Right renal cortex interstitium (tissue), 3 donors: ENCODE data around the gene PEX7. TPM values are rescaled to one million over a fixed set of nuclear protein-coding genes. Genes with fewer than 3 reads are reported as not detected.
"Not testable (repeated sequence)": the region's sequence is repeated elsewhere in the genome, so short reads cannot be mapped to it uniquely, and the experiment has no call there.

Experiments
- DNase-seq, 3 donors: peaks; one replicate each; pipeline ENCODE4 v3.0.0-alpha.2; 2013; ENCODE audit warnings: low read depth in 3 of 3, low spot score in 2 of 3
- polyA plus RNA-seq, 3 donors: library from polyadenylated mRNA; unstranded; fragments of 120-200 nt; gene quantifications; one replicate each; pipeline ENCODE4 v1.2.1, GENCODE V29; 2013; ENCODE audit not compliant: insufficient read length in 3 of 3

PEX7 gene
- polyA plus RNA-seq, 3 donors: 13.8 to 16.7 (median 14.1) TPM

GRCh38 chr6:136890194-136890839 lies 67.9 kb downstream of the PEX7 start:
- DNase-seq: no peak

GRCh38 chr6:136890986-136891385 lies 68.6 kb downstream of the PEX7 start:
- no peak for DNase-seq

GRCh38 chr6:136893187-136893586 lies 70.8 kb downstream of the PEX7 start:
- no peak for DNase-seq

GRCh38 chr6:136895901-136896300 lies 73.5 kb downstream of the PEX7 start:
- no peak for DNase-seq

GRCh38 chr6:136897071-136897470 lies 74.7 kb downstream of the PEX7 start:
- no peak for DNase-seq

- DNase-seq: no peak
These were observed 78.9 kb downstream of the PEX7 start for GRCh38 chr6:136901212-136901784.

- DNase-seq: not testable (repeated sequence)
These were observed 82.1 kb downstream of the PEX7 start for GRCh38 chr6:136904477-136904876.

- no peak for DNase-seq
These were observed 92.6 kb downstream of the PEX7 start for GRCh38 chr6:136914947-136915346.

- no peak for DNase-seq
These were observed 96.3 kb downstream of the PEX7 start for GRCh38 chr6:136918706-136919105.

- DNase-seq: no peak
These were observed 97.8 kb downstream of the PEX7 start for GRCh38 chr6:136920216-136920615.

- no peak for DNase-seq
These were observed 98.4 kb downstream of the PEX7 start for GRCh38 chr6:136920671-136921380.

GRCh38 chr6:136921381-136921935 lies 99.1 kb downstream of the PEX7 start:
- DNase-seq: no peak

GRCh38 chr6:136921936-136922684 lies 99.7 kb downstream of the PEX7 start, which contains the start of gene SLC35D3:
SLC35D3 (plus strand) TSS chr6:136922301; CDS start chr6:136922429, 128 bp downstream.
- DNase-seq: no peak

- DNase-seq: no peak
These were observed 100.3 kb downstream of the PEX7 start for GRCh38 chr6:136922685-136923006.

- DNase-seq: no peak
These were observed 100.9 kb downstream of the PEX7 start for GRCh38 chr6:136923116-136923953.

- no peak for DNase-seq
These were observed 101.7 kb downstream of the PEX7 start for GRCh38 chr6:136923954-136924673.

GRCh38 chr6:136926383-136926782 lies 104.0 kb downstream of the PEX7 start:
- no peak for DNase-seq

- DNase-seq: no peak
These were observed 104.9 kb downstream of the PEX7 start for GRCh38 chr6:136927292-136927691.

GRCh38 chr6:136930528-136930927 lies 108.1 kb downstream of the PEX7 start:
- no peak for DNase-seq

GRCh38 chr6:136932599-136932998 lies 110.2 kb downstream of the PEX7 start:
- DNase-seq: no peak
